ENCODE measurements around the gene CIP2A.

GRCh38 chr3:108548886-108549285 is 40.4 kb downstream of the CIP2A start:
- no peak for TF ChIP-seq CTCF (conservative IDR thresholded peaks at IDR 0.05 in 1 of 2, IDR thresholded peaks at IDR 0.05 in 1 of 2; ENCODE audit: low read depth in 1 of 2, low read length in 2 of 2)
- no peak for TF ChIP-seq EZH2 (IDR thresholded peaks at IDR 0.05; ENCODE audit: low read length, missing control alignments)

Measured in fibroblast of lung (primary cell).